ENCODE measurements around the gene RALGPS1. TPM values are rescaled to one million over a fixed set of nuclear protein-coding genes. Genes with fewer than 3 reads are reported as not detected.

RALGPS1 gene
- total RNA-seq, 1 donor from 2014 or later = 21.7 TPM

GRCh38 chr9:127185181-127185580 lies 270.6 kb downstream of the RALGPS1 start:
- ChIA-PET CTCF (no interaction called here), POLR2A (no interaction called here)
- Mint-ChIP-seq H3K9me3 (no peaks in the 10 kb centered on the region), H3K36me3 (ENCODE audit: low read depth) (peaks cover 13% of the 10 kb centered on the region), H3K4me3 (no peak overlapping the region), H3K27ac (no peak overlapping the region), H3K27me3 (no peaks in the 10 kb centered on the region), H3K4me1 (no peaks in the 10 kb centered on the region)
- ATAC-seq (ENCODE audit: low read depth) = no peak
- no peak for DNase-seq
- intact Hi-C loops (cut with micrococcal nuclease) = no loop called here
- TF ChIP-seq CTCF (IDR thresholded peaks at IDR 0.05) = no peak

- Mint-ChIP-seq H3K4me3 (no peak overlapping the region), H3K36me3 (ENCODE audit: low read depth) (peaks cover 13% of the 10 kb centered on the region), H3K27me3 (no peaks in the 10 kb centered on the region), H3K4me1 (no peaks in the 10 kb centered on the region), H3K9me3 (no peaks in the 10 kb centered on the region), H3K27ac (no peak overlapping the region)
- ATAC-seq (ENCODE audit: low read depth) (no peak), DNase-seq (no peak)
- intact Hi-C loops (cut with micrococcal nuclease) = no loop called here
- TF ChIP-seq CTCF (IDR thresholded peaks at IDR 0.05) = no peak
- ChIA-PET CTCF (no interaction called here), POLR2A (no interaction called here)
Observed at GRCh38 chr9:127185931-127186781, 271.6 kb downstream of the RALGPS1 start.

- ATAC-seq (ENCODE audit: low read depth) = no peak
- no peak for TF ChIP-seq CTCF (IDR thresholded peaks at IDR 0.05)
- no peaks in the 10 kb centered on the region for H3K27me3 Mint-ChIP-seq
- intact Hi-C loops (cut with micrococcal nuclease) = no loop called here
- peaks cover 13% of the 10 kb centered on the region for H3K36me3 Mint-ChIP-seq (ENCODE audit: low read depth)
- H3K27ac Mint-ChIP-seq = no peak overlapping the region
- no peaks in the 10 kb centered on the region for H3K4me1 Mint-ChIP-seq
- no peaks in the 10 kb centered on the region for H3K9me3 Mint-ChIP-seq
- POLR2A ChIA-PET = no interaction called here
- no peak for DNase-seq
- CTCF ChIA-PET = no interaction called here
- no peak overlapping the region for H3K4me3 Mint-ChIP-seq
Observed at GRCh38 chr9:127186806-127187205, 272.2 kb downstream of the RALGPS1 start.

GRCh38 chr9:127187231-127187956 lies 272.8 kb downstream of the RALGPS1 start:
- Mint-ChIP-seq H3K36me3 (ENCODE audit: low read depth) (peaks cover 13% of the 10 kb centered on the region), H3K4me1 (no peaks in the 10 kb centered on the region), H3K9me3 (no peaks in the 10 kb centered on the region), H3K27ac (no peak overlapping the region), H3K4me3 (no peak overlapping the region), H3K27me3 (no peaks in the 10 kb centered on the region)
- intact Hi-C loops (cut with micrococcal nuclease) = no loop called here
- ChIA-PET CTCF (no interaction called here), POLR2A (no interaction called here)
- ATAC-seq (ENCODE audit: low read depth) (no peak), DNase-seq (no peak)
- TF ChIP-seq CTCF (IDR thresholded peaks at IDR 0.05) = no peak

GRCh38 chr9:127188396-127188795 lies 273.8 kb downstream of the RALGPS1 start:
- H3K27ac Mint-ChIP-seq = no peak overlapping the region
- intact Hi-C loops (cut with micrococcal nuclease) = no loop called here
- H3K4me1 Mint-ChIP-seq = no peaks in the 10 kb centered on the region
- H3K27me3 Mint-ChIP-seq = no peaks in the 10 kb centered on the region
- TF ChIP-seq CTCF (IDR thresholded peaks at IDR 0.05) = no peak
- peaks cover 11% of the 10 kb centered on the region for H3K36me3 Mint-ChIP-seq (ENCODE audit: low read depth)
- H3K4me3 Mint-ChIP-seq = no peak overlapping the region
- no peaks in the 10 kb centered on the region for H3K9me3 Mint-ChIP-seq
- POLR2A ChIA-PET = no interaction called here
- DNase-seq = no peak
- no peak for ATAC-seq (ENCODE audit: low read depth)
- CTCF ChIA-PET = no interaction called here
